ENCODE results near the gene LRRC28.

LRRC28 gene

DNA sequence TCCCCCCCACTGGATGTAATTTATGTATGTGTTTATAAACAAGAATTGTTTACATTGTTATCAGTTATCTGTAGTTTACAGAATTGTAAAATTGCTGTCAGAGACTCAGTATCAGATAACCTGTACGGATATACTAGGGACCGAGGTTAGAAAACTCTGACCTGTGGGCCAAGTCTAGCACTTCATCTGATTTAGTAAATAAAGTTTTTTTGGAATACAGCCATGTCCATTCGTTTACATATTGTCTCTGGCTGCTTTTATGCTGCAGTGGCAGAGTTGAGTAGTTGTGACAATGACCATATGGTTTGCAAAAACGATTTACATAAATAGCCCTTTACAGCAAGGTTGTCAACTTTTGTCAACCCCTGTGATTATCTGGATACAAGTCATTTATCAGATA, 52.6 kb downstream of the LRRC28 start:
- Histone ChIP-seq H3K27me3 (no peaks in the 10 kb centered on the region), H3K9me3 (no peaks in the 10 kb centered on the region), H3K4me1 (no peaks in the 10 kb centered on the region), H3K4me3 (ENCODE audit: low read depth, low read length) (no peak overlapping the region), H3K36me3 (no peaks in the 10 kb centered on the region)
- no peak for DNase-seq
- TF ChIP-seq, protein P1, sequence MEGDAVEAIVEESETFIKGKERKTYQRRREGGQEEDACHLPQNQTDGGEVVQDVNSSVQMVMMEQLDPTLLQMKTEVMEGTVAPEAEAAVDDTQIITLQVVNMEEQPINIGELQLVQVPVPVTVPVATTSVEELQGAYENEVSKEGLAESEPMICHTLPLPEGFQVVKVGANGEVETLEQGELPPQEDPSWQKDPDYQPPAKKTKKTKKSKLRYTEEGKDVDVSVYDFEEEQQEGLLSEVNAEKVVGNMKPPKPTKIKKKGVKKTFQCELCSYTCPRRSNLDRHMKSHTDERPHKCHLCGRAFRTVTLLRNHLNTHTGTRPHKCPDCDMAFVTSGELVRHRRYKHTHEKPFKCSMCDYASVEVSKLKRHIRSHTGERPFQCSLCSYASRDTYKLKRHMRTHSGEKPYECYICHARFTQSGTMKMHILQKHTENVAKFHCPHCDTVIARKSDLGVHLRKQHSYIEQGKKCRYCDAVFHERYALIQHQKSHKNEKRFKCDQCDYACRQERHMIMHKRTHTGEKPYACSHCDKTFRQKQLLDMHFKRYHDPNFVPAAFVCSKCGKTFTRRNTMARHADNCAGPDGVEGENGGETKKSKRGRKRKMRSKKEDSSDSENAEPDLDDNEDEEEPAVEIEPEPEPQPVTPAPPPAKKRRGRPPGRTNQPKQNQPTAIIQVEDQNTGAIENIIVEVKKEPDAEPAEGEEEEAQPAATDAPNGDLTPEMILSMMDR (IDR thresholded peaks at IDR 0.05; ENCODE audit: low read depth, low read length), result no peak

DNA sequence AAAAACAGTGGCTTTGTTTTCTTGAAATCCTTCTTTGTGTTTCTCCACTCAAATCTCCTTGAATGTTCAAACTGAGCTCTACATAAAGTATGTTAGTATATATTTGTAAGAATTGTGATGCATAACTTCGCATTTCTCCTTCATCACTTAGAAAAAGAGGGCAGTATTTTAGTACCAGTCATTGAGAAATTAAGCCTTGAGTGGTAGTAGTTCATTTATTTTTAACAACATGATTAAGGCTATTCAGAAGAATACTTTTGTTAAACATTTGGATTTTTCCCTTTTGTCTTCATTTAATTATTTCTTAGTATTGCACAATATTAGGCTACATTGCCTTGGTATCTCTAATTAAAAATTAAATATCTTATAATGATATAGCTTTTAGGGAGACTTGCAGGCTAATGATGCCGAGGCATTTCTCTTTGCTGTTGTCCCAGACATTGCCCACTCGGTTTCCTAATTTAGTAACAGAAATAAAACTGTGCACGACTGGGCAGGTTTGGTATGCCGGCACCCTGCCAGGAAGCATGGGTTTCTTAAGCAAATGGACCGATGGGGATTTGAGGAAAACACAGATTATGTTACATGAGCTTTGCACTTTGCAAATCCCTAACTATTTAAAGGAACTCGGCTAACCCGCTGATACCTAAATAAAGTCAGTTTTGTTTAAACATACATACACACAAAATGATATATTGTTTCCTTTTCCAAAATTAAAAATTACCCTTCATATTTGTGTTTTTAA, 54.7 kb downstream of the LRRC28 start:
- Histone ChIP-seq H3K4me1 (no peaks in the 10 kb centered on the region), H3K4me3 (ENCODE audit: low read depth, low read length) (no peak overlapping the region)
- no peak for DNase-seq

DNA sequence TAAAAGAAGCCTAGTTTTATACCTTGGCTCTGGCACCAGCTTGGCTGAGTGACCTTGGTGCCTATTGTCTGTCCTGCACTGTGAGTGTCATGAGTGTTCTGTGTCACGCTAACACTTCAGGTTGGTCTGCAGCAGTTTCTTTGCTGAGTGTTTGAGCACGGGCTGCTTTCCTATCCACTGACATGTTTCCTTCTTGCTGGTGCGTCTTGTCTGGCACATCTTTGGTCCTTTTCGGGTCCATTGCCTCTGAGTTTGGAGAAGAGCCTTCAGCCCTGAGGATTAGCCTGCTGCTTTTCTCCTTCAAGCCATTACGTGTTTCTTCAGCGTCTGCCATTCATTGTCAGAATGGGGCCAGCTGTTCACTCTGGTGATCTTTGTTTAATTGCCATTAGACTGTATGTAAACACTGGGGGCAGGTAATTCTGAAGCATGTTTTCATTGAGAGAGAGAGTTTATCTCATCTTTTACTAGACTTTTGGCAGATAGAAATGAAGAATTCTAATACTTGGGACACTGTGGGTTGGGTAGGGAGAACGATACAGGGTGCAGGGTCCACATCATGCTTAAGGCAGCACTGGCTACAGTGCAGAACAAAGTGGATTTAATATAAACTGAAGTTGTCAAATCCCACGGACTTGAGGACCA, 55.5 kb downstream of the LRRC28 start:
- no peaks in the 10 kb centered on the region for H3K27me3 ChIP-seq
- no peak for DNase-seq
- TF ChIP-seq, protein P1 (IDR thresholded peaks at IDR 0.05; ENCODE audit: low read depth, low read length), result no peak
- no peaks in the 10 kb centered on the region for H3K9me3 ChIP-seq
- H3K4me1 ChIP-seq, result no peaks in the 10 kb centered on the region
- no peak overlapping the region for H3K4me3 ChIP-seq (ENCODE audit: low read depth, low read length)
- H3K36me3 ChIP-seq, result no peaks in the 10 kb centered on the region

More for the DNA sequence above, 54.7 kb downstream of the LRRC28 start:
- H3K36me3 ChIP-seq, result no peaks in the 10 kb centered on the region
- no peaks in the 10 kb centered on the region for H3K9me3 ChIP-seq
- TF ChIP-seq, protein P1 (IDR thresholded peaks at IDR 0.05; ENCODE audit: low read depth, low read length), result no peak
- no peaks in the 10 kb centered on the region for H3K27me3 ChIP-seq

DNA sequence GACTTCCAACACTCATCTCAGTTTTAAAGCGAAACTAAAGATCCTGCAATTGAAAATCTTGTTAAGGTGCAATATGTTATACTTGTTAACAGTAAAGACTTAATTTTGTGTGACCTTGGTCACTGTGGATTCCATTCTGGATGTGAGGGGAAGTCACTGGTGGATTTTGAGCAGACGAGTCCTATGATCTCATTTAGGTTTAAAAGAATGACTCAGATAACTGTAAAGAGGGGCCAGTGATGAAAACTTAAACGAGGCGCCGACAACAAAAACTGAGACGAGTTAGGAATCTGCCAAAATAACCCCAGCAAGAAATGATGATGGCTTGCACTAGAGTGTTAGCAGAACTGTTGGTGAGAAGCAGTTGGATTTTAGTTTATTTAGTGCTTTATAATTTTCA, 56.5 kb downstream of the LRRC28 start:
- no peaks in the 10 kb centered on the region for H3K9me3 ChIP-seq
- no peak overlapping the region for H3K4me3 ChIP-seq (ENCODE audit: low read depth, low read length)
- TF ChIP-seq, protein P1 (IDR thresholded peaks at IDR 0.05; ENCODE audit: low read depth, low read length), result no peak
- H3K4me1 ChIP-seq, result no peaks in the 10 kb centered on the region
- H3K27me3 ChIP-seq, result no peaks in the 10 kb centered on the region
- DNase-seq, result no peak
- H3K36me3 ChIP-seq, result no peaks in the 10 kb centered on the region

DNA sequence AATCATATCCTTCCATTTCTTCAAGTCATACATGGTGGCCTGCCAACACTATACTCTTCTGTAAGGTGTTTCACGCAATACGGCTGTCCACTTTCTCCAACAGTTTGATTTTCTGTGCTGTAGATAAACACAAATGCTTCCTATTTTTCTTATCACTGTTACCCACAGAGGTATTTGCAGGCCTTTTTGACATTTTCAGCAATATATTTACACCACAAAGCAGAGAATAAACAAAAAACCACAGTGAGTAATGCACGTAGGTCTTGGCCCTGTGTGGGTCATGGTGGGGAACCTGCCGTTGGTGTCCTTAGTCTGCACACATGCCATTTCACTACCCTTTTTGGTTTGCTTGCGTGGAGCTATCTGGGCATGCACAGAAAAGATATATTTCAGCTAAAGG, 59.5 kb downstream of the LRRC28 start:
- no peaks in the 10 kb centered on the region for H3K27me3 ChIP-seq
- no peaks in the 10 kb centered on the region for H3K9me3 ChIP-seq
- H3K36me3 ChIP-seq, result no peaks in the 10 kb centered on the region
- no peak overlapping the region for H3K4me3 ChIP-seq (ENCODE audit: low read depth, low read length)
- DNase-seq, result no peak
- H3K4me1 ChIP-seq, result no peaks in the 10 kb centered on the region
- TF ChIP-seq, protein P1 (IDR thresholded peaks at IDR 0.05; ENCODE audit: low read depth, low read length), result no peak

DNA sequence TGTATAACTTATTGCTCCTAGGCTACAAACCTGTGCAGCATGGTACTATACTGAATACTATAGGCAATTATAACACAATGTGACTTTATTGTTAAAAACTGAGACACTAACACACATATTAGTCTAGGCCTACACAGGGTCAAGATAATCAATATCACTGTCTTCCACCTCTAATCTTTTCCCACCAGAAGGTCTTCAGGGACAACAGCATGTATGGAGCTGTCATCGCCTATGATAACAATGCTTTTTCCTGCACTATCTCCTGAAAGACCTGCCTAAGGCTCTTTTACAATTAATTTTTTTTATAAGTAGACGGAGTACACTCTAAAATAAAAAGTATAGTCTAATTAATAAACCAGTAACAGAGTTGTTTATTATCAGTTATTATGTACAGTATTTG, 60.9 kb downstream of the LRRC28 start:
- no peak for DNase-seq
- TF ChIP-seq, protein P1 (IDR thresholded peaks at IDR 0.05; ENCODE audit: low read depth, low read length), result no peak
- Histone ChIP-seq H3K4me1 (no peaks in the 10 kb centered on the region), H3K36me3 (no peaks in the 10 kb centered on the region), H3K27me3 (no peaks in the 10 kb centered on the region), H3K4me3 (ENCODE audit: low read depth, low read length) (no peak overlapping the region), H3K9me3 (no peaks in the 10 kb centered on the region)
